Lung (tissue), 12 donors: Measurements from ENCODE around the gene RASSF5. TPM values are rescaled to one million over a fixed set of nuclear protein-coding genes. Genes with fewer than 3 reads are reported as not detected.
A peak's percentile ranks its signal among the peaks of the same experiment; 100 is the strongest.

Experiments
- ATAC-seq: fragments of 200-7000 bp; cut with Tn5 transposase; one replicate; pipeline ENCODE4 v1.9.1; 2020; ENCODE audit warnings: moderate number of reproducible peaks; ENCODE audit not compliant: insufficient read depth, low FRiP score
- DNase-seq, 3 donors: peaks; one replicate each; pipeline ENCODE4 v3.0.0-alpha.2; 2013 to 2017
- H3K27ac ChIP-seq, 2 donors: one replicate each; pipeline ENCODE4 v1.5.1; 2013; ENCODE audit warnings: mild to moderate bottlenecking in 2 of 2, moderate library complexity in 2 of 2, control low read depth in 1 of 2, inconsistent platforms in 1 of 2, low read depth in 1 of 2, low read length in 1 of 2
- H3K27me3 ChIP-seq, 3 donors: one replicate each; pipeline ENCODE4 v1.5.1; 2013; ENCODE audit warnings: low read length in 2 of 3; ENCODE audit not compliant: control insufficient read depth in 3 of 3, insufficient read depth in 3 of 3
- H3K36me3 ChIP-seq, 4 donors: one replicate each; pipeline ENCODE4 v1.5.1; 2013; ENCODE audit warnings: low read length in 4 of 4, mild to moderate bottlenecking in 1 of 4, moderate library complexity in 1 of 4; ENCODE audit not compliant: control insufficient read depth in 4 of 4, insufficient read depth in 4 of 4
- H3K4me1 ChIP-seq, 5 donors: one replicate each; pipeline ENCODE4 v1.5.1; 2013; ENCODE audit warnings: low read length in 5 of 5, mild to moderate bottlenecking in 2 of 5, moderate library complexity in 1 of 5; ENCODE audit not compliant: control insufficient read depth in 5 of 5, insufficient read depth in 5 of 5
- H3K4me3 ChIP-seq: one replicate; pipeline ENCODE4 v1.5.1; 2013; ENCODE audit warnings: mild to moderate bottlenecking, control low read depth, moderate library complexity
- H3K9ac ChIP-seq, 2 donors: one replicate each; pipeline ENCODE4 v1.5.1; 2013; ENCODE audit warnings: low read length in 2 of 2, control low read depth in 1 of 2; ENCODE audit not compliant: insufficient read depth in 1 of 2
- H3K9me3 ChIP-seq, 4 donors: one replicate each; pipeline ENCODE4 v1.5.1; 2013; ENCODE audit warnings: low read length in 3 of 4, mild to moderate bottlenecking in 1 of 4, moderate library complexity in 1 of 4; ENCODE audit not compliant: control insufficient read depth in 4 of 4, insufficient read depth in 3 of 4
- CTCF ChIP-seq: IDR thresholded peaks from 2 replicates; pipeline ENCODE4 v1.5.1; 2012; ENCODE audit warnings: mild to moderate bottlenecking; ENCODE audit errors: control extremely low read depth, extremely low read depth
- WGBS, 2 donors: extraction: QIAGEN DNeasy Blood & Tissue Kit; methylation state at CpG; one replicate each; pipeline ENCODE4 v1.1.7; 2013; 5-methylcytosine and 5-hydroxymethylcytosine counted together
- polyA plus RNA-seq, 2 donors: library from polyadenylated mRNA; stranded (reverse); fragments of 200-250 nt; gene quantifications; one replicate each; pipeline ENCODE4 v1.2.1, GENCODE V29; 2013
- total RNA-seq, 2 donors: library from RNA; depleted of rRNA in 1 of 2; stranded (reverse); fragments of >200 nt in 1 of 2; gene quantifications; one replicate each; pipeline ENCODE4 v1.2.1, GENCODE V29; 2014 to 2021
- donor health status: control.
- donor health status: control.
- donor health status: Bipolar disorder and iron deficiency.
- donor health status: healthy.
- donor health status: DM: yes; HTN: yes; CAD: no.

The RASSF5 gene
- total and polyA plus RNA-seq, 4 donors = 10.3 to 38.2 (median 30.7) TPM

- H3K27ac ChIP-seq = no peak overlapping the region
- H3K27me3 ChIP-seq = no peaks in the 10 kb centered on the region
- ATAC-seq = no peak
- peaks cover 0 to 5% (median 0%) of the 10 kb centered on the region in 5 donors for H3K4me1 ChIP-seq
- 91 to 94% methylated on average over 7 of the region's 7 CpGs for WGBS, 2 donors
- H3K9ac ChIP-seq = no peak overlapping the region
- no peak for TF ChIP-seq CTCF
- H3K9me3 ChIP-seq = no peaks in the 10 kb centered on the region
- no peak overlapping the region for H3K4me3 ChIP-seq
- no peaks in the 10 kb centered on the region for H3K36me3 ChIP-seq
- DNase-seq = no peak
Measured at GRCh38 chr1:206547104-206547503, 39.8 kb downstream of the RASSF5 start.

GRCh38 chr1:206550446-206550845 lies 43.1 kb downstream of the RASSF5 start:
- WGBS, 2 donors = 76 to 87% methylated on average over 2 of the region's 2 CpGs
- no peaks in the 10 kb centered on the region for H3K36me3 ChIP-seq
- no peak overlapping the region for H3K9ac ChIP-seq
- H3K27ac ChIP-seq = no peak overlapping the region
- DNase-seq (peak in 1 of 3 donors; percentile 10), ATAC-seq (no peak)
- no peaks in the 10 kb centered on the region for H3K27me3 ChIP-seq
- peaks cover 0 to 8% (median 0%) of the 10 kb centered on the region in 5 donors for H3K4me1 ChIP-seq
- no peak overlapping the region for H3K4me3 ChIP-seq
- TF ChIP-seq CTCF = no peak
- no peaks in the 10 kb centered on the region for H3K9me3 ChIP-seq

- no peak for DNase-seq
- Histone ChIP-seq H3K4me3 (no peak overlapping the region), H3K4me1 (peaks cover 0 to 13% (median 2%) of the 10 kb centered on the region in 5 donors), H3K9me3 (no peaks in the 10 kb centered on the region), H3K9ac (no peak overlapping the region), H3K36me3 (no peaks in the 10 kb centered on the region), H3K27me3 (no peaks in the 10 kb centered on the region), H3K27ac (no peak overlapping the region)
- no peak for TF ChIP-seq CTCF
- no peak for ATAC-seq
- 88 to 93% methylated on average over 9 of the region's 9 CpGs for WGBS, 2 donors
Measured at GRCh38 chr1:206551296-206551985, 44.1 kb downstream of the RASSF5 start.

- ATAC-seq (no peak), DNase-seq (no peak)
- 79 to 92% methylated on average over 3 of the region's 3 CpGs for WGBS, 2 donors
- H3K36me3 ChIP-seq = no peaks in the 10 kb centered on the region
- no peak overlapping the region for H3K27ac ChIP-seq
- TF ChIP-seq CTCF = no peak
- no peaks in the 10 kb centered on the region for H3K27me3 ChIP-seq
- H3K9ac ChIP-seq = no peak overlapping the region
- no peaks in the 10 kb centered on the region for H3K9me3 ChIP-seq
- H3K4me3 ChIP-seq = no peak overlapping the region
- H3K4me1 ChIP-seq = peaks cover 0 to 13% (median 5%) of the 10 kb centered on the region in 5 donors
Measured at GRCh38 chr1:206551986-206552326, 44.6 kb downstream of the RASSF5 start.
